ENCODE data around the gene HIF1AN. TPM values are rescaled to one million over a fixed set of nuclear protein-coding genes. Genes with fewer than 3 reads are reported as not detected.

Gene HIF1AN
- total RNA-seq, 1 donor from 2014 or later: 62.9 TPM

GRCh38 chr10:100566561-100566960, 30.8 kb downstream of the HIF1AN start:
- H3K9me3 Mint-ChIP-seq: no peaks in the 10 kb centered on the region
- no peaks in the 10 kb centered on the region for H3K36me3 Mint-ChIP-seq
- H3K27me3 Mint-ChIP-seq: peaks cover 15% of the 10 kb centered on the region
- DNase-seq (ENCODE audit: extremely low spot score, unreplicated experiment): peak; percentile 18
- no peak for TF ChIP-seq CTCF (conservative IDR thresholded peaks at IDR 0.05)
- H3K27ac Mint-ChIP-seq: no peak overlapping the region
- H3K4me1 Mint-ChIP-seq (ENCODE audit: unreplicated experiment): no peaks in the 10 kb centered on the region
- H3K4me3 Mint-ChIP-seq: no peak overlapping the region

- no peaks in the 10 kb centered on the region for H3K9me3 Mint-ChIP-seq
- no peaks in the 10 kb centered on the region for H3K36me3 Mint-ChIP-seq
- H3K4me1 Mint-ChIP-seq (ENCODE audit: unreplicated experiment): no peaks in the 10 kb centered on the region
- DNase-seq (ENCODE audit: extremely low spot score, unreplicated experiment): peak; percentile 58
- H3K4me3 Mint-ChIP-seq: no peak overlapping the region
- H3K27ac Mint-ChIP-seq: no peak overlapping the region
- H3K27me3 Mint-ChIP-seq: peaks cover 12% of the 10 kb centered on the region
- TF ChIP-seq CTCF (conservative IDR thresholded peaks at IDR 0.05): no peak
Observed at GRCh38 chr10:100567249-100567648, 31.5 kb downstream of the HIF1AN start.

DNA sequence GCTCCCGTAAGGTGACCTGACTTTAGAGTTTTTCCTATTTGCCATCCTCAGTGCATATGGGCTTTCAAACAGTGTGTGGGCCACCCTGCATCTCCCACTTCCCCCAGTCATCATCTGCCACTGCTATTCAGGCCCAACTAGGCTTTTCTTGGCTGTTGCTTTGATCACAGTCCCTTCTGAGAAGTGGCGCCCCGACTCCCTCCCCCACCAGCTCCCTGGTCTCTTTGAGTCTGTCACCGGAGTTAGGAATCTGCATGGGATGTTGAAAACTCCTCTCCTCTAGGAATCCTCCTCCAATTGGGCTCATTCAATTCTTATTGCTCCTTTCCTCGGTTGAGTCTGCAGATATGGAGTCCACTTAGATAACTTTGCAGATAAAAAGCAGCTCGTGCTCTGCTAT, 32.1 kb downstream of the HIF1AN start:
- H3K4me1 Mint-ChIP-seq (ENCODE audit: unreplicated experiment): no peaks in the 10 kb centered on the region
- H3K36me3 Mint-ChIP-seq: no peaks in the 10 kb centered on the region
- TF ChIP-seq CTCF (conservative IDR thresholded peaks at IDR 0.05): no peak
- peak; percentile 29 for DNase-seq (ENCODE audit: extremely low spot score, unreplicated experiment)
- no peak overlapping the region for H3K4me3 Mint-ChIP-seq
- H3K27ac Mint-ChIP-seq: no peak overlapping the region
- H3K27me3 Mint-ChIP-seq: peaks cover 13% of the 10 kb centered on the region
- H3K9me3 Mint-ChIP-seq: no peaks in the 10 kb centered on the region

GRCh38 chr10:100568912-100569311, 33.2 kb downstream of the HIF1AN start:
- H3K27ac Mint-ChIP-seq: no peak overlapping the region
- DNase-seq (ENCODE audit: extremely low spot score, unreplicated experiment): peak; percentile 50
- H3K27me3 Mint-ChIP-seq: peaks cover 12% of the 10 kb centered on the region
- no peak overlapping the region for H3K4me3 Mint-ChIP-seq
- H3K4me1 Mint-ChIP-seq (ENCODE audit: unreplicated experiment): no peaks in the 10 kb centered on the region
- TF ChIP-seq CTCF (conservative IDR thresholded peaks at IDR 0.05): no peak
- no peaks in the 10 kb centered on the region for H3K36me3 Mint-ChIP-seq
- H3K9me3 Mint-ChIP-seq: no peaks in the 10 kb centered on the region

DNA sequence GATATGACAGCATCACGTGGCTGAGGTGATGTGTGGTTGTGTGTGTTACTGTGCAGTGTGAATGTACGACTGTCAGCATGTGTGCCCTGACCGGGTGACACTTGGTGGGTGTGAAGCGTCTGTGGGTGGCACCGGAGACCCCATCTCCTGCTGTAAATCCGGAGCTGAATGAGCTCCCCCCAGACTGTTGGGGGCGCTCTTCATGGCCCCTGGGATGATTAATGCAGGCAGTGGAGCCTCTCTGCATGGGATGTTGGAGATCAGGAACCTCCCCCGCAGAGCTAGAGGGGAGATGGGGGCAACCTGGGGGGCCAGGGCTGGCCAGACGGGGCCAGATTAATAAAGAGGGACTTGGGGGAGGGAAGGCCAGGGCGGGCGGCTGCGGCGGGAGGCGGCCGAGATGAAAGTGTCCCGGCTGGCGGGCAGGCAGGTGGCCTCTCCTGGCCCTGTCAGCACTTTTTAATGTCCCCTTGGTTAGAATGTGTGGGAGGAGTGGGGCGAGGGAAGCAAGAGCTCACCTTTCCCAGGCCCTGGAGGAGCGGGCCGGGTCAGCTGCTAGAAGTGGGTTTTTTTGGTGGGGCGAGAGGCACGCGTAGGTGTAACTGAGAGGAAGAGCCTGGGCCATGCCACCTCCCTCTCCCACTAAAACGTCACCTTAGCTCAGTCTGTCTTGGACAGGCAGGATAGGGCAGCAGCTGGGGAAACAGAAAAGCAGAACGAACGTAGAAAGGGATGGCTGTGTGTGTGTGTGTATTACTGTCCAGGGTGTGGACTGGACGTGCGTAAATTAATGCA, 34.1 kb downstream of the HIF1AN start:
- Mint-ChIP-seq H3K4me3 (no peak overlapping the region), H3K27ac (no peak overlapping the region), H3K27me3 (peaks cover 18% of the 10 kb centered on the region), H3K36me3 (no peaks in the 10 kb centered on the region), H3K4me1 (ENCODE audit: unreplicated experiment) (no peaks in the 10 kb centered on the region), H3K9me3 (no peaks in the 10 kb centered on the region)
- no peak for TF ChIP-seq CTCF (conservative IDR thresholded peaks at IDR 0.05)
- DNase-seq (ENCODE audit: extremely low spot score, unreplicated experiment): peak; percentile 58
